NAMALWA (cell line): ENCODE results near the gene DLGAP1.
"Not testable (repeated sequence)": the region's sequence is repeated elsewhere in the genome, so short reads cannot be mapped to it uniquely, and the experiment has no call there.

Experiments used
- DNase-seq: peaks from one replicate; pipeline ENCODE4 v3.0.0-alpha.2; 2015; ENCODE audit warnings: low spot score

The DLGAP1 gene

DNA sequence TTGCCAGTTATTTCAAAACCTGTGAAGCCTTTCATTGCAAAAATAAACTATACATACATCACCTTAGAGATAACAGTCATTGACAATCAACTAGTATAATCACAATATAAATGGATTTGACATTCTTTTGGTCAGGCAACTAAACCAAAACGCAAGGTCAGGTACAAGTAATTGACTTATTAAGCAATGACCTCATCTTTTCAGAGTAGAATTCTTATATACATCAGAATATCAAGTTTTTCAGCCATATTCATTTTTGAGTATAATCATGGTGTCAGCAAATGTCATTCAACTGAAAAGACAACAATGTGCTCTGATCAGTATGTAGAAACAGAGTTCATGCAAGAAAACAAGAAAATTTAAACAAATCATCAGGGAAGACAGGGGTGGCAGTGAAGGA lies 796.6 kb downstream of the DLGAP1 start:
- DNase-seq = no peak

DNA sequence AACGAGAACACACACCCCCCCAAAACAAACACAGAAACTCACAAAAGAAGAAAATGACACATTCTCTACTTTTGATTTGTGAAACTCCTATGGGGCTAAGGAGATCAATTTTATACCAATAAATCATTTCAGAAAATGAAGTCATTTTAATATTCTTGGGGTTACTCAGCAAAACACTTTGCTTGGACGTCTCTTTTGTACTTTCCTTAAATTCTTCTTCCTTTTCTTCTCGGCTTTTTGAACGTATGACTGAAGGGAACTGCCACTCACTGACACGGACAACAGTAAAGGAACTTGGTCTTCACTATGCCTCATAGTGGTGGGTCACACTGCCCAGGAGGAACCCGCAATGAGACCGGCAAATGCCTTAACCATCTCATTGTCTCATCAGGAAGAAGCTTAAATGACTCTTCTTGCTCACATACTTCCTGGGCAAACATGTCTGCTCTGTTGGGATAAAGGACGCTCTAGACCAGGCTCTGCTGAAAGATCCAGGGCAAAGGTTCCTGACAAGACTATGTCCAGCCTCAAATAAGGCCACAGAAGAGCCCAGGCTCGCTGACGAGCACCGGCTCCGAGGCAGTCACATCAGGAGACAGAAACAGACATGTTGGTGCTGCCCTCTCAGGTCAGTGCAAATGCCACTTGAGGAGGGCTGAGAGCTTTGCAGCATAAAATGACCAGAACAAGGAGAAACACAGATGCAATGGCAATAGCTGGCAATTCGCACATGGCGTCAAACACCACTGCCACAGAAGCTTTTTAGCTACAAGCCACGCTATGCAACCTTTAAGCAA lies 799.7 kb downstream of the DLGAP1 start:
- no peak for DNase-seq

DNA sequence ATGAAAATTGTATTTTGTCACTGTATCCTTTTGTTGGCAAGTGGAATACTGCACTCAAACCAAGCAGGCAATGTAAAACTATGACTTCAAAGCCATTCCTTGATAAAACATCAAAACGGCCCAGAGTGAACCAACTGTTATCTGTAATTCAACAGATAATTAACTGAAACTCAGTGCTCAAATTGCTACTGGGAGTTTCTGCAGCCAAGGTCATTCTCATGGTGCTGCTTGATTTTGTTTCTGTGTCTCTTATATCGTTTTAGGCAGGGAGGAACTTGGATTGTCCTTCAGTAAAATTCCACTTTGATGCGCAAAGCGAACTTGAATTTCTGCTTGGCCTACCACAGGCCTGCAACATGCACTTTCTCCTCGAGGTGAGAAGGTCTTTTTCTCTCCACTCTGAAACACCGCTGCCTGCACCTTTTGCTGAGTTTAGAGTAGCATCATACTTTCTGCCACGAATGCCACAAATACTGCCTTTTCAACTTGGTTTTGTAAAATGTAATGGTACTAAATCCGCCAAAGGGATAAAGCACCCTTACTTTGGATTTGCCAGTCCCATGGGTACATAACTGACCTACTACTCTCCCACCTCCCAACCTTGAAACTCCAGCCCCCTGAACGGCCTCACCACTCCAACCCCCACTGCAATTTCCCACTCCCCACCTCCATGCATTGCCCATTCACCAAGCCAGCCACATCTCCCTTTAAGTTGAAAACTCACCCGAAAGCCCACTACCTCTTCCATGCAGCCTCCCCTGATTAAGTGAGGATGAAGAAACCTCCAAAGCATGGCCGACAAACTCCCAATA lies 800.5 kb downstream of the DLGAP1 start:
- DNase-seq = no peak

GRCh38 chr18:3653851-3654441 lies 801.2 kb downstream of the DLGAP1 start:
- no peak for DNase-seq

DNA sequence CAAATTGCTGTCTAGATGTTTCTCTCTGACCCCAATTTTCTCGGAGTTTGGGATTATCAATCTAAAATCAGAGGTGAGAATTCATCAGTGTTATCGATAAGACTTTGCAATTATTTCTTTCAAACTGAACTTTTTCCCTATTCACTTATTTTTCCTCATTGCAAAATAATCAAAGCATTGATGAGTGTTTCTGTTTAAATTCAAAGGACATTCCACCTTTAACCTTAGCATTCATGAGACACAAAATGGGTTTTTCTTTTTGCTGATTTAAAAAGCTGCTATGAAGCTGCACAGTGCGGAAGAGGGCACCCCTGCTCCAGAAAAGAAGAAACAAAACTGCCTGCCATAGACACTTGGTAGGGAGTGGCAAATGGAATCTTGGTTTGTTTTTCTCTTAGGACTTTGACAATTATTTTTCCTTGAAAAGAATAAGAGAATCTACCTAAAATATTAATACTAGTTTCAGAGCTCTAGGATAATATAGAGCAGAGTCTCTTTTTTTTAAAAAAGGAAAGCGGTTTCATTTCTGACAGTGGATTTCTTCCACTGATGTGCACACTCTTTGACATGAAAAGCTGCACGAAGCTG lies 801.8 kb downstream of the DLGAP1 start:
- DNase-seq = no peak

- no peak for DNase-seq
These were observed 802.5 kb downstream of the DLGAP1 start for GRCh38 chr18:3652380-3653262.

- no peak for DNase-seq
These were observed 803.8 kb downstream of the DLGAP1 start for GRCh38 chr18:3651266-3651665.

DNA sequence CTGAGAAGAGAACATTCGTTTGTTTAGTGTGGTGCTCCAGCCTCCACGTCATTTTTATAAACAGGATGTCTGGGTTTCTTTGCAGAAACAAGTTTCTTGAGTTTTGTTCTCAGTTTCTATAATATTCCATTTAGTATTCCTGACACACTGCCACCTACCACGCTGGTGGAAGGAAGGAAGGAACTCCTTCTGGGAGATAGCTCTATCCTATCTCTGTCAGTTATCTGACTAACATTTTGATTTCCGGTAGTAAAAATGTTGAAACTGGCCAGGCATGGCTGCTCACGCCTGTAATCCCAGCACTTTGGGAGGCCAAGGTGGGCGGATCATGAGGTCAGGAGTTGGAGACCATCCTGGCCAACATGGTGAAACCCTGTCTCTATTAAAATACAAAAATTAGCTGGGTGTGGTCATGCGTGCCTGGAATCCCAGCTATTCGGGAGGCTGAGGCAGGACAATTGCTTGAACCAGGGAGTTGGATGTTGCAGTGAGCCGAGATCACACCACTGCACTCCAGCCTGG lies 804.5 kb downstream of the DLGAP1 start:
- not testable (repeated sequence) for DNase-seq

DNA sequence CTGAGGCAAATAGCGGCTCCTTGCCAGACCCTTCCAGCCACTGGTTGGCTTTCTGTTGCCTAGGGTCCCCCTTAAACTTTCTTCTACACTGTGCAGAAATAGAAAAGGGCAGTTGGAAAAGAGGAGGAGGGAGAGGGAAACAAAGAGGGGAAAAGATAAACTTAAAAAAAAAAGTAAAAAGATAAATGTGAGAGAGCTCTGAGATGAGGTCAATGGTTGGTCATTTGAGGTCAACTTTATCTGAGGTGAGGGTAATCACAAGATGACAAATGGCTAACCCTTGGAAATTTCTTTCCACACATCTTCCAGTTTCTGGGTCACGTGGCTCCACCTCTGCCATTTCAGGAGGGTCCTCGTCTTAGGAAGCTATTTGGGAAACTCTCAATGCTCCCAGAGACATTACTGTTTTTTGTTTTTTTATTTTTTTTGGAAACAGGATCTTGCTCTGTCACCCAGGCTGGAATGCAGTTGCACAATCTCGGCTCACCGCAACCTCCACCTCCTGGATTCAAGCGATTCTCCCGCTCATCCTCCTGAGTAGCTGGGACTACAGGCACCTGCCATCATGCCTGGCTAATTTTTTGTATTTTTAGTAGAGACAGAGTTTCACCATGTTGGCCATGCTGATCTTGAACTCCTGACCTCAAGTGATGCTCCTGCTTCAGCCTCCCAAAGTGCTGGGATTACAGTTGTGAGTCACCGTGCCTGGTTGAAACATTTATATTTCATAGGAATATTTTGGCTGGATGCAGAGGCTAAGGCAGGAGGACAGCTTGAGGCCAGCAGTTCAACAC lies 805.3 kb downstream of the DLGAP1 start:
- DNase-seq = no peak

DNA sequence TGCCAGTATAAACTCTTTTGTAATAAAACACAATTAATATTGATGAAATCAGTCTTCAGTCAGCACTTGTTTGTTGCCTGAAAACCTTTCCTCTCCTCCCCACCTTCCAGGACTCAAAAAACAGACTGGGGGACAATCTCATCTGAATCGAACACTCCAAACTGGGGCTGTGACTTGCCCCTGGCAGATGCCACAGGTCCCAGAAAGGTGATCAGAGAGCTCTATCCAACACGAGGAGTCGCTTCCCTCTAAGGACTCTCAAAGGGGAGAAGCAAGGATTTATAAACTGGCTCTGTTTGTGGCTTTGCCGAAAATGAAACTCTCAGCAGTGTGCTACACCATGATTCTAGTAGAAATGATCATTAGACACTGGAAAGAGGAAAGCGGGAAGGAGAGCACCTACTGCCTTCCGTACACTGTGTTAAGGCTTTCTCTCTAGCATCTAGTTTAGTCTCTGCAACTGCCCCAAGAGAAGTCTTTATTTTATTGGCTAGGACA lies 805.9 kb downstream of the DLGAP1 start:
- DNase-seq = no peak

- no peak for DNase-seq
These were observed 806.5 kb downstream of the DLGAP1 start for GRCh38 chr18:3648641-3649040.

- DNase-seq = no peak
These were observed 806.9 kb downstream of the DLGAP1 start for GRCh38 chr18:3648200-3648599.

DNA sequence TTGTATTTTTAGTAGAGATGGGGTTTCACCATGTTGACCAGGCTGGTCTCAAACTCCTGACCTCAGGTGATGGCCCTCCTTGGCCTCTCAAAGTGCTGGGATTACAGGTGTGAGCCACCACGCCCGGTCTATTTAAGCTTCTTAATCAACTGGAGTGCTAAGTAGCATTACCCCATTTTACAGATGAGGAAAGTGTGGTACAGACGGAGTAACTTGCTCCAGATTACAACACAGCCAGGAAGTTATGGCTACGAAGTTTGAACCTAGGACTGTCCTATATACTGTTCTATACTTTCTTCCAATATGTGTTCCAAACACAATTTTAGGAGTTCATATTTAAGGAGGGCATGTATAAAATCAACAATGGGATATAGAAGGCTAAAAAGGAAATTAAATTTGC lies 807.5 kb downstream of the DLGAP1 start:
- no peak for DNase-seq

- no peak for DNase-seq
These were observed 809.5 kb downstream of the DLGAP1 start for GRCh38 chr18:3645384-3646156.

DNA sequence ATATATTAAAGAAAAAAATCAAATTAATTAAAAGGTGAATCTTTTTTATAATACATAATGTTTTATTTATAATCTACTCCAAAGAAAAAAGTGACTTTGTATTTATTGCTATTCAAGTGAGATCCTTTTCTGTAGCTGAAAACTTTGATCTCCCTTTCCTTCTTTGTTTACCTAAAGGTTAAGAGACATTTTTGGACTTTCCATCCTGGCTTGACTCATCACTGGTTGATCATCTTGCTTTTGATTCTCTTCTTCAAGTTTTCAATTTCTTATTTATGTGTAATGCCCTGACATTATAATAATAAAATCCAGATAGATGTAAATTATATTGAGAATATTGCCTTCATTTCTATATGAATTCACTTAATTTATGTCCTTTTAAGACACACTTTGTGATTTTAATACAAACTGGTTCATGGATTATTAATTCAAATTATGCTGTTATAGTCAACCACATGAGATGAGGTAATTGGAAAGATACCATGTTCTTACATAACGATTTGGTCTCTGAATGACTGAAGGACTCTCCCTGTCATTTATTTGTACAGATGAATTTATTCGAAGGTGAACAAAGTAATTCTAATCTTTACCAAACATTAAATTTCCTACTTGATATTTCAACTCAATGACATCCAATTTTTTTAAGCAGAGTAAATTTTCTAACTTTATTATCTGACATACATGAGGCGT lies 820.7 kb downstream of the DLGAP1 start:
- DNase-seq = no peak

GRCh38 chr18:3631887-3632286 lies 823.2 kb downstream of the DLGAP1 start:
- no peak for DNase-seq

DNA sequence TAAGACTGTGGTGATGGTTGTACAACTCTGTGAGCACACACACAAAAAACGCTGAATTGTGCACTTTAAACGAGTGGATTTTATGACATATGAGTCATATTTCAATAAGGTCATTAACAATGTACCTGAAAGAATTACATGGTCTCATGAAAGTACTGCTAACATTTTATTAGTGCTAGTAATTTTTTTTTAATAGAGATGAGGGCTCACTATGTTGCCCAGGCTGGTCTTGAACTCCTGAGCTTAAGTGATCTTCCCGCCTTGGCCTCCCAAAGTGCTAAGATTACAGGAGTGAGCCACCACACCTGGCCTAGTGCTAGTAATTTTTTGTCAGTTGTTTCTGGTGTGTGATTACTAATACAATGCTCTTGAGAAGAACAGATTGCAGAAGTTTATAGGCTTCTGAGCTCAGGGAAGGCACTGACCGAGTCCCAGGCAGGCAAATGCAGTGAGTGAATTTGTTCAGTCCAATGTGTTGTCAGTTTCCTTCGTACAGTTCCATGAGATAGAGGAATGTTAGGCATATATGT lies 828.1 kb downstream of the DLGAP1 start:
- DNase-seq = no peak

GRCh38 chr18:3625742-3626091 lies 829.4 kb downstream of the DLGAP1 start:
- DNase-seq = no peak
